GM13976 (cell line): ENCODE results near the gene LYPD1.

ENCODE experiments used
- DNase-seq: peaks from one replicate; pipeline ENCODE4 v3.0.0; 2012; ENCODE audit warnings: low spot score
- in situ Hi-C: fragments of 300-500 bp; cut with MboI; formaldehyde crosslinking; loops from one replicate; pipeline ENCODE4 v1.12.0; 2022; ENCODE audit warnings: low sequenced_read_pairs, mixed read lengths, inconsistent platforms; ENCODE audit not compliant: unreplicated experiment
- TF ChIP-seq, protein P1 (sequence below): IDR thresholded peaks from 2 replicates; pipeline ENCODE4 v1.5.1; 2012; ENCODE audit warnings: borderline replicate concordance, mild to moderate bottlenecking; ENCODE audit not compliant: insufficient read depth; ENCODE audit errors: extremely low read depth, missing control alignments, control extremely low read depth

LYPD1 gene

GRCh38 chr2:132608311-132608710 is 61.7 kb downstream of the LYPD1 start:
- in situ Hi-C loops = no loop called here
- no peak for DNase-seq
- TF ChIP-seq, protein P1, sequence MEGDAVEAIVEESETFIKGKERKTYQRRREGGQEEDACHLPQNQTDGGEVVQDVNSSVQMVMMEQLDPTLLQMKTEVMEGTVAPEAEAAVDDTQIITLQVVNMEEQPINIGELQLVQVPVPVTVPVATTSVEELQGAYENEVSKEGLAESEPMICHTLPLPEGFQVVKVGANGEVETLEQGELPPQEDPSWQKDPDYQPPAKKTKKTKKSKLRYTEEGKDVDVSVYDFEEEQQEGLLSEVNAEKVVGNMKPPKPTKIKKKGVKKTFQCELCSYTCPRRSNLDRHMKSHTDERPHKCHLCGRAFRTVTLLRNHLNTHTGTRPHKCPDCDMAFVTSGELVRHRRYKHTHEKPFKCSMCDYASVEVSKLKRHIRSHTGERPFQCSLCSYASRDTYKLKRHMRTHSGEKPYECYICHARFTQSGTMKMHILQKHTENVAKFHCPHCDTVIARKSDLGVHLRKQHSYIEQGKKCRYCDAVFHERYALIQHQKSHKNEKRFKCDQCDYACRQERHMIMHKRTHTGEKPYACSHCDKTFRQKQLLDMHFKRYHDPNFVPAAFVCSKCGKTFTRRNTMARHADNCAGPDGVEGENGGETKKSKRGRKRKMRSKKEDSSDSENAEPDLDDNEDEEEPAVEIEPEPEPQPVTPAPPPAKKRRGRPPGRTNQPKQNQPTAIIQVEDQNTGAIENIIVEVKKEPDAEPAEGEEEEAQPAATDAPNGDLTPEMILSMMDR = no peak

GRCh38 chr2:132607426-132608090 is 62.4 kb downstream of the LYPD1 start:
- in situ Hi-C loops = no loop called here
- no peak for DNase-seq
- TF ChIP-seq, protein P1 = no peak

- TF ChIP-seq, protein P1 = no peak
- no peak for DNase-seq
- in situ Hi-C loops = no loop called here
Observed at GRCh38 chr2:132606649-132607048, 63.4 kb downstream of the LYPD1 start.

DNA sequence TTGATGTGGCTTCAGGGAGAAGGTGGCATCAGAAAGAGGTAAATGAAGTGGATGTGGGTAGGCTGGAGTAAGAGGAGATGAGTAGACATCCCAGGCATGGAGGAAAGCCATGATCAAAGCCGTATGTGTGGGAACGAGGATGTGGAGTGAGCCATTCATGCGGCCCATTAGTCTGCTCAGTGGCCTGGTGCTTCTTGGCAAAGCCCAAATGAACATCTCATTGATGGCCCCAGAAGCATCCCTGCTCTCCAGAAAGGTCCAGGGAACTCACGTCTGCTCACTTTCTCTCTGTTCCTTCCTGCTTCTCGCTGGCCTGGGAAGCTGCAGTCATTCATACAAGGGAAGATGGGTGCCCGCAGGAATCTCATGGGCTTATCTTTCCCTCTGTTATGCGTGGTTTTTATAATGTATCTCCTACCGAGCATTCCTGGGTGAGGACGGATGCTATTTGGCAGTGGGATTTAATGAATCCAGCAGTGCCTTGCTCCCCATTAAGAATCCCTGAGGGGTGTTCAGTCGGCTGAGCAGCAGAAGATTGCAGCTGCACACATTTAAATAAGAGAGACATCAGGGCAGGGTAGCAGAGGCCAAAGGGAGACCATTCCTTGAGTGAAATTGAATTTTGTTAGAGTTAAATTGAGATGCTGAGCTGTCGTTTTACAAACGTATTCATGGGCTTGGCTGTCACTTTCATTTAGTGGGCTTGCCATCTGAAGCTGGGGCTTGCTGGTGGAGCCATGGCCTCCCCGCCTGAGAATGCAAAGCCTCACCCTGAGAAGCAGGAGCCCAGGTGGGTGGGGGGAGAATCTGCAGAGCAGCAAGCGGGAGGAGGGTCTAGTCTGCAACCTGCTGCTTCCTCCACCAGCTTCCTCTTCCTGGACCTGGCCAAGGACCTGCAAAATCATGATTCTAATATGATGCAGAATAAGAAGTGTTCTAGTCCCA is 64.5 kb downstream of the LYPD1 start:
- TF ChIP-seq, protein P1 = no peak
- no peak for DNase-seq
- in situ Hi-C loops = no loop called here

GRCh38 chr2:132604561-132604960 is 65.4 kb downstream of the LYPD1 start:
- in situ Hi-C loops = no loop called here
- TF ChIP-seq, protein P1 = no peak
- DNase-seq = no peak

- in situ Hi-C loops = no loop called here
- no peak for DNase-seq
- TF ChIP-seq, protein P1 = no peak
Observed at GRCh38 chr2:132599556-132599955, 70.4 kb downstream of the LYPD1 start.
